PFSK-1 (cell line): ENCODE results near the gene ADAMTS17.

ENCODE experiments used
- FOXP2 ChIP-seq: optimal IDR thresholded peaks from 2 replicates; pipeline ENCODE3; 2011; ENCODE audit warnings: borderline replicate concordance, control low read depth, inconsistent platforms; ENCODE audit not compliant: insufficient read depth; ENCODE audit errors: extremely low read length, extremely low read depth
- POLR2AphosphoS5 ChIP-seq: IDR thresholded peaks from 2 replicates; pipeline ENCODE4 v1.6.1; 2012; ENCODE audit warnings: low read depth, mild to moderate bottlenecking, control low read depth, low read length, moderate library complexity
- SIN3A ChIP-seq: IDR thresholded peaks from 2 replicates; pipeline ENCODE4 v1.6.1; 2012; ENCODE audit warnings: mild to moderate bottlenecking, low read length, moderate library complexity, borderline replicate concordance; ENCODE audit not compliant: insufficient read depth
- TAF1 ChIP-seq: IDR thresholded peaks from 2 replicates; pipeline ENCODE4 v1.6.1; 2012; ENCODE audit warnings: low read length, control low read depth, borderline replicate concordance; ENCODE audit not compliant: insufficient read depth
- TF ChIP-seq, protein P1 (sequence below), 2 experiments: IDR thresholded peaks; 2 replicates each; pipeline versions ENCODE4 v1.6.1 to v1.8.0; 2011 to 2012; ENCODE audit warnings: low read depth in 2 of 2, low read length in 2 of 2, control low read depth in 1 of 2, inconsistent platforms in 1 of 2, mild to moderate bottlenecking in 1 of 2, moderate library complexity in 1 of 2; ENCODE audit not compliant: insufficient read depth in 1 of 2

Gene ADAMTS17

DNA sequence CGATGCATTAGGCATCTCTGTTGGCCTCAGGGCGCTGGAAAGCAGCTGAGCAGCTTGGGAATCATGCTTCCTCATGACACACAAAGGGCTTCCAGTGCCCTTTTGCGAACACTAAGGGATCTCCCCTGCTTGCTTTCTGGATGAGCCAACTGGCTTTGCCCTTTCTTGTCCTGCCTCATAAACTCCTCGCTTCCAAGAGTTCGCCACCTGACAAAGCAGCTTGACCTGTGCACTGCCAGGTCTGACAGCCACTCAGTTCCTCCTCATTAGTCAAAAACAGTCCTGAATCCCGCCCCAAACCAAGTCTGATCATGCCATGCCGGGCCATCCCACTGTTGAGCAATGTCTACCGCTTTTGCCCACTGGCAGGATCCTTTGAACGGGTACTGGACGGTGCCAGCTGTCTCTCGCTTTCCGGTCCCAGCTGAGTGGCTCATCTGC lies 343.1 kb downstream of the ADAMTS17 start:
- no peak for TF ChIP-seq SIN3A

GRCh38 chr15:99997112-99997651 lies 344.6 kb downstream of the ADAMTS17 start:
- TF ChIP-seq TAF1 (no peak), SIN3A (no peak), FOXP2 (no peak), POLR2AphosphoS5 (no peak)
- TF ChIP-seq, protein P1, sequence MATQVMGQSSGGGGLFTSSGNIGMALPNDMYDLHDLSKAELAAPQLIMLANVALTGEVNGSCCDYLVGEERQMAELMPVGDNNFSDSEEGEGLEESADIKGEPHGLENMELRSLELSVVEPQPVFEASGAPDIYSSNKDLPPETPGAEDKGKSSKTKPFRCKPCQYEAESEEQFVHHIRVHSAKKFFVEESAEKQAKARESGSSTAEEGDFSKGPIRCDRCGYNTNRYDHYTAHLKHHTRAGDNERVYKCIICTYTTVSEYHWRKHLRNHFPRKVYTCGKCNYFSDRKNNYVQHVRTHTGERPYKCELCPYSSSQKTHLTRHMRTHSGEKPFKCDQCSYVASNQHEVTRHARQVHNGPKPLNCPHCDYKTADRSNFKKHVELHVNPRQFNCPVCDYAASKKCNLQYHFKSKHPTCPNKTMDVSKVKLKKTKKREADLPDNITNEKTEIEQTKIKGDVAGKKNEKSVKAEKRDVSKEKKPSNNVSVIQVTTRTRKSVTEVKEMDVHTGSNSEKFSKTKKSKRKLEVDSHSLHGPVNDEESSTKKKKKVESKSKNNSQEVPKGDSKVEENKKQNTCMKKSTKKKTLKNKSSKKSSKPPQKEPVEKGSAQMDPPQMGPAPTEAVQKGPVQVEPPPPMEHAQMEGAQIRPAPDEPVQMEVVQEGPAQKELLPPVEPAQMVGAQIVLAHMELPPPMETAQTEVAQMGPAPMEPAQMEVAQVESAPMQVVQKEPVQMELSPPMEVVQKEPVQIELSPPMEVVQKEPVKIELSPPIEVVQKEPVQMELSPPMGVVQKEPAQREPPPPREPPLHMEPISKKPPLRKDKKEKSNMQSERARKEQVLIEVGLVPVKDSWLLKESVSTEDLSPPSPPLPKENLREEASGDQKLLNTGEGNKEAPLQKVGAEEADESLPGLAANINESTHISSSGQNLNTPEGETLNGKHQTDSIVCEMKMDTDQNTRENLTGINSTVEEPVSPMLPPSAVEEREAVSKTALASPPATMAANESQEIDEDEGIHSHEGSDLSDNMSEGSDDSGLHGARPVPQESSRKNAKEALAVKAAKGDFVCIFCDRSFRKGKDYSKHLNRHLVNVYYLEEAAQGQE (IDR thresholded peaks at IDR 0.05; ENCODE audit: insufficient read depth in 1 of 2, low read depth in 2 of 2, low read length in 2 of 2) = no peak

GRCh38 chr15:99996660-99997059 lies 345.1 kb downstream of the ADAMTS17 start:
- no peak for TF ChIP-seq SIN3A
- TF ChIP-seq, protein P1 (IDR thresholded peaks at IDR 0.05; ENCODE audit: insufficient read depth in 1 of 2, low read depth in 2 of 2, low read length in 2 of 2) = no peak
- no peak for TF ChIP-seq FOXP2
- no peak for TF ChIP-seq POLR2AphosphoS5
- TF ChIP-seq TAF1 = no peak

DNA sequence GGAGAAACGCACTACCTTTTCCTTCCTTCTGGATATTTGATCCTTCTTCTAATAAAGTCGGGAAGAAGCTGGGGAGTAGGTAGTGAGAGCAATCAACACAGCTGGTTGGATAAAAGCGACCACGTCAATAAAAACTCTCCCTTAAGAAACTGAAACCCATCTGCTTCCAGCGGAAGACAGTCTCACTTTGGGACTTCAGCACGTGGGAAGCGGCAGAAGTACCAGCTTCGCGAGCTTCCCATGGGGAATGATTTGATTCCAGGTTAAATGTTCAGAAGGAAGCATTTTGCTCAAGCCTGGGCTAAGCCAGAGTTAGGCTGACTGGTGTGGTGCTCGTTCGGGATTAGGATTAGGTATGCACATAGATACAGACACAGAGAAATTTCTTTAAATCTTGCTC lies 346.2 kb downstream of the ADAMTS17 start:
- no peak for TF ChIP-seq FOXP2
- TF ChIP-seq TAF1 = no peak
- TF ChIP-seq, protein P1 (IDR thresholded peaks at IDR 0.05; ENCODE audit: insufficient read depth in 1 of 2, low read depth in 2 of 2, low read length in 2 of 2) = no peak
- no peak for TF ChIP-seq SIN3A
- TF ChIP-seq POLR2AphosphoS5 = no peak

DNA sequence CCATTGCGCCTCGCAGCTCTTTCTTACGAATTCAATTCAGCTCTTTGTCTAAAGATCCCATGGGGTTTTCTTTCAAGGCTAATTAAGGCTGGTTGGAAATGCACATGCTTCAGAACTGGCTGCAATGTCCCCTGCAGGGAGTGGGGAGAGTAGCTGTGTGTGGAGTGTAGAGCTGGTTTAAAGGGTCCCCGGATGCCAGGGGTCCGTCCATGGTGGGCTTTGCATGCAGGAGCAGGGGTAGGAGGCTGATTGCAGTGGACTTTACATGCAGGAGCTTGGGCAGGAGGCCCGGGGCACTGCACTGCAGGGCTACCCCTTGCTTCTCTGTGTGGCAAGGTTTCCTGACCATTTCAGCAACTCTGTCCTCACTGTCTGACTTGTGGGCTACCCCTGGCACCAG lies 346.9 kb downstream of the ADAMTS17 start:
- TF ChIP-seq POLR2AphosphoS5 = no peak
- TF ChIP-seq, protein P1 (IDR thresholded peaks at IDR 0.05; ENCODE audit: insufficient read depth in 1 of 2, low read depth in 2 of 2, low read length in 2 of 2) = no peak
- TF ChIP-seq FOXP2 = no peak
- TF ChIP-seq SIN3A = no peak
- TF ChIP-seq TAF1 = no peak
